Mesenchymal stem cell (in vitro differentiated cells and primary cell): ENCODE measurements around the gene MSH2.

ENCODE experiments used
- DNase-seq: peaks from one replicate; pipeline ENCODE4 v3.0.0-alpha.2; 2013
- H2AFZ ChIP-seq: one replicate; pipeline ENCODE4 v1.6.1; 2013; ENCODE audit warnings: low read depth, mild to moderate bottlenecking, control low read depth, inconsistent platforms, low read length, moderate library complexity
- H2AK5ac ChIP-seq: 2 replicates; pipeline ENCODE4 v1.6.1; 2013; ENCODE audit warnings: low read length, moderate library complexity, mild to moderate bottlenecking, inconsistent platforms; ENCODE audit not compliant: severe bottlenecking
- H2BK120ac ChIP-seq: one replicate; pipeline ENCODE4 v1.6.1; 2013; ENCODE audit warnings: low read depth, mild to moderate bottlenecking, inconsistent platforms, low read length, moderate library complexity
- H2BK12ac ChIP-seq, 2 experiments: one replicate each; pipeline ENCODE4 v1.6.1; 2013; ENCODE audit warnings: inconsistent platforms in 2 of 2, low read length in 2 of 2, mild to moderate bottlenecking in 2 of 2, moderate library complexity in 2 of 2, control low read depth in 1 of 2
- H2BK15ac ChIP-seq: one replicate; pipeline ENCODE4 v1.6.1; 2013; ENCODE audit warnings: mild to moderate bottlenecking, low read depth, inconsistent platforms; ENCODE audit not compliant: poor library complexity, severe bottlenecking
- H2BK5ac ChIP-seq: 2 replicates; pipeline ENCODE4 v1.6.1; 2013; ENCODE audit warnings: low read depth, mild to moderate bottlenecking, low read length, control low read depth, inconsistent platforms; ENCODE audit not compliant: poor library complexity, severe bottlenecking
- H3K14ac ChIP-seq, 2 experiments: one replicate each; pipeline ENCODE4 v1.6.1; 2013; ENCODE audit warnings: inconsistent platforms in 2 of 2, low read length in 2 of 2, control low read depth in 1 of 2, mild to moderate bottlenecking in 1 of 2, moderate library complexity in 1 of 2
- H3K18ac ChIP-seq, 2 experiments: one replicate each; pipeline ENCODE4 v1.6.1; 2013; ENCODE audit warnings: inconsistent platforms in 2 of 2, low read length in 2 of 2, control low read depth in 1 of 2, low read depth in 1 of 2, mild to moderate bottlenecking in 1 of 2
- H3K23ac ChIP-seq, 2 experiments: one replicate each; pipeline ENCODE4 v1.6.1; 2013; ENCODE audit warnings: inconsistent platforms in 2 of 2, low read length in 2 of 2, mild to moderate bottlenecking in 2 of 2, moderate library complexity in 2 of 2, control low read depth in 1 of 2
- H3K27ac ChIP-seq: 2 replicates; pipeline ENCODE4 v1.5.1; 2013; ENCODE audit warnings: mild to moderate bottlenecking, moderate library complexity, low read length, control low read depth, inconsistent platforms; ENCODE audit not compliant: poor library complexity, severe bottlenecking
- H3K27me3 ChIP-seq, 2 experiments: 2 replicates each; pipeline versions ENCODE4 v1.6.1 to v1.7.0; 2013; ENCODE audit warnings: low read length in 2 of 2, mild to moderate bottlenecking in 2 of 2, moderate library complexity in 2 of 2, control low read depth in 1 of 2, inconsistent platforms in 1 of 2; ENCODE audit not compliant: control insufficient read depth in 1 of 2, insufficient read depth in 1 of 2
- H3K36me3 ChIP-seq, 2 experiments: 2 replicates each; pipeline versions ENCODE4 v1.6.1 to v1.7.0; 2013; ENCODE audit warnings: low read length in 2 of 2, control low read depth in 1 of 2, inconsistent platforms in 1 of 2, low read depth in 1 of 2, mild to moderate bottlenecking in 1 of 2; ENCODE audit not compliant: insufficient read depth in 2 of 2, control insufficient read depth in 1 of 2
- H3K4ac ChIP-seq, 2 experiments: one replicate each; pipeline ENCODE4 v1.6.1; 2013; ENCODE audit warnings: inconsistent platforms in 2 of 2, low read length in 2 of 2, mild to moderate bottlenecking in 2 of 2, moderate library complexity in 2 of 2, control low read depth in 1 of 2, low read depth in 1 of 2
- H3K4me1 ChIP-seq: 2 replicates; pipeline ENCODE4 v1.6.1; 2013; ENCODE audit warnings: low read depth, low read length, control low read depth; ENCODE audit not compliant: control insufficient read depth, insufficient read depth
- H3K4me2 ChIP-seq: 2 replicates; pipeline ENCODE4 v1.6.1; 2013; ENCODE audit warnings: low read length, mild to moderate bottlenecking, inconsistent platforms; ENCODE audit not compliant: poor library complexity, severe bottlenecking
- H3K4me3 ChIP-seq, 2 experiments: 2 replicates each; pipeline versions ENCODE4 v1.5.1 to v1.7.0; 2013; ENCODE audit warnings: low read length in 2 of 2, mild to moderate bottlenecking in 2 of 2, control low read depth in 1 of 2, low read depth in 1 of 2; ENCODE audit not compliant: insufficient read depth in 1 of 2
- H3K79me1 ChIP-seq: replicated peaks from 2 replicates; pipeline ENCODE4 v1.6.1; 2013; ENCODE audit warnings: mild to moderate bottlenecking, control low read depth, low read length, inconsistent platforms; ENCODE audit not compliant: poor library complexity, severe bottlenecking
- H3K9ac ChIP-seq: 2 replicates; pipeline ENCODE4 v1.7.0; 2013; ENCODE audit warnings: mild to moderate bottlenecking, low read length, moderate library complexity
- H3K9me3 ChIP-seq: 2 replicates; pipeline ENCODE4 v1.7.0; 2013; ENCODE audit warnings: mild to moderate bottlenecking, low read length; ENCODE audit not compliant: control insufficient read depth
- H4K8ac ChIP-seq: one replicate; pipeline ENCODE4 v1.6.1; 2013; ENCODE audit warnings: inconsistent platforms, mild to moderate bottlenecking, low read length, moderate library complexity
- H4K91ac ChIP-seq: one replicate; pipeline ENCODE4 v1.6.1; 2013; ENCODE audit warnings: mild to moderate bottlenecking, low read length, inconsistent platforms
- WGBS: methylation state at CpG from one replicate; pipeline ENCODE4 v1.1.7; 2013; ENCODE audit warnings: mixed read lengths; 5-methylcytosine and 5-hydroxymethylcytosine counted together

The MSH2 gene

DNA sequence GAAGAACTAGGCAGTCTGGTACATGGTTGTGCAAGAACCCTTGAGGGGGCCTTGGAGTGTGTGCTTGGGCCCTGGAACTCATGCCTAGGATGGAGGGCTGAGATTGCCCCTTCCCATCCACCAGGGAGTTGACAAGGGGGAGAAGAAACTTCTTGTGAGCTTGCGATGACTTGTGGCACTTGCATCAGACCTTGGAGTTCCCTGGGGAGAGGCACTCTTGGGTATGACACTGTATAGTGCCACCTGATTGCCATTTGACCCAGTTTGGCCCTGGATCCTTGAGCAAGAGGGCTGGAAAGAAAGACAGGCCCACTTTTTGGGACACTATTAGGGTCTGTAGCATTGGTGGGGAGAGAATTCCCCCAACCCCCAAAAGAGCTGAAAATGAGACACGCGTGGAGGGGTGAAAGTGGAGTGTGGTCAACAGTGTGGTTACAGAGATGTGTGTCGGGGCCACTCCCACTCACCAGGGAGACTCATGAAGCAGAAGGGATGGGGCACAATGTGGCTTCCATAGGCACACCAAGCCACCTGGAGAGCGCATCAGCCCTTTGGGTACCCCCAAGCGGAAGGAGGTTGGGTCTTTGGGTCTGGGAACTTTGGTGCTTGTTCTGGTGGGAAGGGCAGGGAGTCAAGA is 101.3 kb downstream of the MSH2 start:
- Histone ChIP-seq H3K23ac (no peak overlapping the region), H4K8ac (no peak overlapping the region), H3K14ac (no peak overlapping the region), H2AFZ (no peak overlapping the region), H2BK120ac (no peak overlapping the region), H4K91ac (no peak overlapping the region), H2BK12ac (no peak overlapping the region), H3K9ac (no peak overlapping the region), H3K36me3 (no peaks in the 10 kb centered on the region), H3K27ac (no peak overlapping the region), H2BK5ac (no peak overlapping the region), H3K4ac (no peak overlapping the region), H3K4me3 (no peak overlapping the region), H3K4me1 (peaks cover 7% of the 10 kb centered on the region), H2AK5ac (no peak overlapping the region), H2BK15ac (no peak overlapping the region), H3K9me3 (peaks cover 27% of the 10 kb centered on the region), H3K27me3 (peaks cover 0 to 25% of the 10 kb centered on the region in 2 experiments), H3K18ac (no peak overlapping the region), H3K79me1 (no peaks in the 10 kb centered on the region), H3K4me2 (no peak overlapping the region)
- no peak for DNase-seq
- WGBS = over 99% methylated on average over 6 of the region's 6 CpGs

DNA sequence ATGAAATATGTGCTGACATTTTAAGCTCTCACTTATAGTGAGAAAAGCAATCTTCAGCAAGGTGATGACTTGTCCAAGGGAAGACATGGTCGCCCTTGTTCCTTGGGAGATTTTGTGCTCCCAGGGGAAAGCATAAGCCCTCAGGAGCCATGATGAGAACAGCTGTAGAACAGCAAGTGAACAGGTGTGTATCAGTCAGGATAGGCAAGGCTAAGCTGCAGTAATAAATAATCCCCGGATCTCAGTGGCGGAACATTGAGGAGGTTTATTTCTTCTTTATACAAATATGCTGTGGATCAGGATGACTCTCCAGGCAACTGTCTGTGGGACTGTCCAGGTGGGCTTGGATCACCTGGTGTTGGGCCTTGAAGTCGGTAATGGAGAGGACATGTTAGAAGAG is 103.1 kb downstream of the MSH2 start:
- Histone ChIP-seq H3K9ac (no peak overlapping the region), H2AFZ (no peak overlapping the region), H3K4me1 (peaks cover 5% of the 10 kb centered on the region), H3K23ac (no peak overlapping the region), H2BK15ac (no peak overlapping the region), H2BK12ac (no peak overlapping the region), H3K79me1 (no peaks in the 10 kb centered on the region), H3K36me3 (no peaks in the 10 kb centered on the region), H3K4ac (no peak overlapping the region), H3K9me3 (peaks cover 18% of the 10 kb centered on the region), H2AK5ac (no peak overlapping the region), H3K27me3 (peaks cover 0 to 26% of the 10 kb centered on the region in 2 experiments), H3K27ac (no peak overlapping the region), H2BK5ac (no peak overlapping the region), H3K4me2 (no peak overlapping the region), H4K8ac (no peak overlapping the region), H3K14ac (no peak overlapping the region), H3K18ac (no peak overlapping the region), H3K4me3 (no peak overlapping the region), H2BK120ac (no peak overlapping the region), H4K91ac (no peak overlapping the region)
- 92% methylated on average over 4 of the region's 4 CpGs for WGBS
- no peak for DNase-seq

DNA sequence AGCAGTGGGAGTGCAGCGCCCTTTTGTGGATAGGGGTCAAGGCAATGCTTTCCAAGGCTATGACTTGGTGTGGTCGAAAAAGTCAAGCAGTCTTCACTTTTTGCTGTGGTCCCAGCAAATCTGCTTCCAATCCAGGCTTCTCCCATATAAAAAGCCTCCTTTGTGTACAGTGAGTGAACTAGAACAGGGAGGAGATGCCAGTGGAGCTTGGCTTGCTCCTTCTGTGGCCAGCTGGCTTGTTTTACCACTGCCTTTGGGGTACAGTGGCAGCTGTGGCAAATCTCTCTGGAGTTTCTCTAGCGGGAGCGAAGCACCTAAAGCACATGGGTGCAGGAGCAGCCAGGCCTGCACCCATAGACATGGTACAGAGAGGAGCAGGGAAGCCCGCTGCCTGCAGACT is 103.5 kb downstream of the MSH2 start:
- Histone ChIP-seq H3K4ac (no peak overlapping the region), H2BK15ac (no peak overlapping the region), H2AK5ac (no peak overlapping the region), H2BK120ac (no peak overlapping the region), H3K4me2 (no peak overlapping the region), H2BK5ac (no peak overlapping the region), H3K14ac (no peak overlapping the region), H4K8ac (no peak overlapping the region), H3K4me1 (peaks cover 5% of the 10 kb centered on the region), H3K9me3 (peaks cover 18% of the 10 kb centered on the region), H4K91ac (no peak overlapping the region), H3K9ac (no peak overlapping the region), H3K79me1 (no peaks in the 10 kb centered on the region), H3K36me3 (no peaks in the 10 kb centered on the region), H3K4me3 (no peak overlapping the region), H3K23ac (no peak overlapping the region), H3K18ac (peak overlapping the region in 1 of 2 experiments; percentile 11), H2BK12ac (no peak overlapping the region), H3K27me3 (peaks cover 0 to 26% of the 10 kb centered on the region in 2 experiments), H2AFZ (no peak overlapping the region), H3K27ac (no peak overlapping the region)
- no peak for DNase-seq
- WGBS = 100% methylated on average over 4 of the region's 5 CpGs

DNA sequence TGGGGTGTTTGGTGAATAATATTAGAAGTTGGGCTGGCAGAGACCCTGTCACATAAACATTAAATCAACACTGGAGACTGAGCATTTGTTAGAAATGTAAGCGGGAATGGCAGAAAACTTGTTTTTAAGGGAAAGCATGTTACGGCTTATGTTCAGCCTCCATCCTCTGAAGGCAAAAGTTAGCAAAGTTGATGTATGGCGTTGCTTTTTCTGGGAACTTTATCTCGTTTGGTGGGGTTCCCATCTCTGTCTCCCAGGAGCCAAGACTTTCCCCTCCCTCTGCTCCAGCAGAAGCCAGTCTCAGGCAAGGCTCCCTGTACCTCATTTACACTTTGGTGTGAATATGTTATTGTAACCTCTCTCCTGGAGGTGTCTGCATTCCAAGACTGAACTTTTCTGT is 105.1 kb downstream of the MSH2 start:
- H3K18ac ChIP-seq = no peak overlapping the region
- no peaks in the 10 kb centered on the region for H3K79me1 ChIP-seq
- no peak overlapping the region for H2AFZ ChIP-seq
- H4K91ac ChIP-seq = no peak overlapping the region
- no peak overlapping the region for H2BK15ac ChIP-seq
- H3K4me1 ChIP-seq = peaks cover 1% of the 10 kb centered on the region
- no peak overlapping the region for H3K27ac ChIP-seq
- no peak overlapping the region for H2BK12ac ChIP-seq
- H3K23ac ChIP-seq = no peak overlapping the region
- WGBS = 93% methylated on average over 2 of the region's 4 CpGs
- H3K9ac ChIP-seq = no peak overlapping the region
- H3K36me3 ChIP-seq = no peaks in the 10 kb centered on the region
- no peak overlapping the region for H3K14ac ChIP-seq
- H2BK120ac ChIP-seq = no peak overlapping the region
- no peak overlapping the region for H2BK5ac ChIP-seq
- peaks cover 0 to 33% of the 10 kb centered on the region in 2 experiments for H3K27me3 ChIP-seq
- no peak overlapping the region for H3K4ac ChIP-seq
- DNase-seq = no peak
- H3K4me2 ChIP-seq = no peak overlapping the region
- no peak overlapping the region for H2AK5ac ChIP-seq
- no peak overlapping the region for H4K8ac ChIP-seq
- peaks cover 18% of the 10 kb centered on the region for H3K9me3 ChIP-seq
- H3K4me3 ChIP-seq = no peak overlapping the region
